Central memory CD4-positive, alpha-beta T cell (primary cell): ENCODE results near the gene SLC16A7.
A peak's percentile ranks its signal among the peaks of the same experiment; 100 is the strongest.
"Not testable (repeated sequence)": the region's sequence is repeated elsewhere in the genome, so short reads cannot be mapped to it uniquely, and the experiment has no call there.

Experiments used
- DNase-seq: peaks from one replicate; pipeline ENCODE4 v3.0.0; 2022

Gene SLC16A7

GRCh38 chr12:59737725-59738463 is 142.1 kb downstream of the SLC16A7 start:
- DNase-seq, result no peak

- DNase-seq, result no peak
These were observed 147.0 kb downstream of the SLC16A7 start for GRCh38 chr12:59742841-59743240.

GRCh38 chr12:59744564-59744963 is 148.7 kb downstream of the SLC16A7 start:
- no peak for DNase-seq

DNA sequence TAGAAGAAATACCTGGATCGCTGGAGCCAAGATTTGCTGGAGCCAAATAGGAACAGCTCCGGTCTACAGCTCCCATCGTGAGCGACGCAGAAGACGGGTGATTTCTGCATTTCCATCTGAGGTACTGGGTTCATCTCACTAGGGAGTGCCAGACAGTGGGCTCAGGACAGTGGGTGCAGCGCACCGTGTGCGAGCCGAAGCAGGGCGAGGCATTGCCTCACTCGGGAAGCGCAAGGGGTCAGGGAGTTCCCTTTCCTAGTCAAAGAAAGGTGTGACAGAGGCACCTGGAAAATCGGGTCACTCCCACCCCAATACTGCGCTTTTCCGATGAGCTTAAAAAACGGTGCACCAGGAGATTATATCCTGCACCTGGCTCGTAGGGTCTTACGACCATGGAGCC is 155.3 kb downstream of the SLC16A7 start:
- not testable (repeated sequence) for DNase-seq

GRCh38 chr12:59761542-59761941 is 165.7 kb downstream of the SLC16A7 start:
- no peak for DNase-seq

GRCh38 chr12:59763835-59764234 is 168.0 kb downstream of the SLC16A7 start:
- DNase-seq, result no peak

DNA sequence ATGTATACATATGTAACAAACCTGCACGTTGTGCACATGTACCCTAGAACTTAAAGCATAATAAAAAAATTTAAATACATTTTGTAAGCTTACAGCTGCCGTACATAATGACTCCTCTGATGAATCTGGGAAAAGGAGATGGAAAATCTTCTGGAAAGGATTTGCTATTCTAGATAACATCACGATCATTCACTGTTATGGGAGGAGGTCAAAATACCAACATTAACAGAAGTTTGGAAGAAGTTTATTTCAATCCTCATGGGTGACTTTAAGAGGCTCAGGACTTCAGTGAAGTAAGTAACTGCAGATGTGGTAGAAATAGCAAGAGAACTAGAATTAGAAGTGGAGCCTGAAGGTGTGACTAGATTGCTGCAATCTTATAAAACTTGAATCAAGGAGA is 172.2 kb downstream of the SLC16A7 start:
- DNase-seq, result no peak

- no peak for DNase-seq
These were observed 184.8 kb downstream of the SLC16A7 start for GRCh38 chr12:59780605-59781135.

DNA sequence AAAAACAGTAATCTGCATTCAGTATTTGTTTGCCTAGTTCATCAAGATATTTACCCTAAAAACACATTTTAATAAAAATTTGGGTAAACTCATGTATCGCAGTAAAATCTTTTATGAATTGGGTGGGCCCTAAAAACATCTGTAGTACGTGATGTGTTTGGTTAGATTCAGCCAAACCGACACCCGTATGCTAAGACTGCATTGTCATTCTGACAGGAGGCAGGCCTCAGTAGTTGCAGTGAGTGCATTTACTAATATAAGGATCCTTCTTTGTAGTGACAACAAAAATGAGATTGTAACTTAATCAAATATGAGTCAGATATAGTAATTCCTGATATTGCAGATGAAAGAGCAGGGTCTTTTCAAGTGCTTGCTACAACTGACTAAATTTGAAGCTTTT is 191.8 kb downstream of the SLC16A7 start:
- DNase-seq, result no peak

GRCh38 chr12:59792647-59793046 is 196.8 kb downstream of the SLC16A7 start:
- DNase-seq, result no peak

GRCh38 chr12:59803735-59804134 is 207.9 kb downstream of the SLC16A7 start:
- DNase-seq, result no peak

DNA sequence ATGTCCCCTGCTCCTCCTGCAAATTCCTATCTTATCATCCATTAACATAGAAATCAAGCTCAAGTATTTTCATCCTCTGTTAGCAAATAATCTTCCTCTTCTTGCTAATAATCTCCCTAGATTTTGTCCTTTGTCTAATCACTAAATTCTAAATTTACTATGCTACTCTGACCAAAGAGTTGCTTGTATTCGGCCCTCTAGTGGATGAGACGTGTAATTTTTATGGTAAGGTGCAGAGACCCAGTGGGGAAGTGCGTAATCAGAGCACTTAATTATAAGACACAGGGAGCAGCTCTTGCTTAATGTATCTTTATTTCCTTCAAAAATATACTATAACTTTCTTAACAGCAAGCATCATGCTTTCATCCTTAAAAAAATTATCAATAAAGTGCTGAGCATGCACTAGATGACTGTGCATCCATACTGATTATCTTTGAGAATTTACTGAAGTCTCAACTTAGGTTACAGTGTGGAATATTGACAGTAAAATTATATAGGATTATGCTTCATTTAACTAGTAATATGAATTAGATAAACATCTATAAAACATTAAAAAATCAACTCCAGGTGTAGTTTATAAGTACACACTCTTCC is 212.6 kb downstream of the SLC16A7 start:
- DNase-seq, result peak; percentile 27

DNA sequence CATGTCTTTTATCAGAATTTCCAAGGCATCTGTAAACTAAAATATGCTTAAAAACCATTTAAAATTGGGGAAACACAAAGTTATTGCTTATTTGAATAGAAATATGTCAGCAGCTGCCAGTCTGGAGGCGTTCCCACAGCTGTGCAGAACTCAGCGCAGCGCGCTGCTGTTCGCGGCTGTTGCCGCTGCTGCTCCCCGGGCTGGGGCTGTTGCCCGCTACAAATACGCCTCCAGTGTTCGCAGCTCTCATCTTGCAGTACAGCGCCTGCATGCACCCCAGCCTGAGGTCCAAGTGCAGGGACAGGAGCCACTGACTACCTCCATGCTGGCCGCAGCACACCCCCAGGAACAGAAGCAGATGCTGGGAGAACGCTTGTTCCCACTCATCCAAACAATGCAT is 216.2 kb downstream of the SLC16A7 start:
- no peak for DNase-seq

GRCh38 chr12:59812716-59813115 is 216.9 kb downstream of the SLC16A7 start:
- DNase-seq, result no peak

DNA sequence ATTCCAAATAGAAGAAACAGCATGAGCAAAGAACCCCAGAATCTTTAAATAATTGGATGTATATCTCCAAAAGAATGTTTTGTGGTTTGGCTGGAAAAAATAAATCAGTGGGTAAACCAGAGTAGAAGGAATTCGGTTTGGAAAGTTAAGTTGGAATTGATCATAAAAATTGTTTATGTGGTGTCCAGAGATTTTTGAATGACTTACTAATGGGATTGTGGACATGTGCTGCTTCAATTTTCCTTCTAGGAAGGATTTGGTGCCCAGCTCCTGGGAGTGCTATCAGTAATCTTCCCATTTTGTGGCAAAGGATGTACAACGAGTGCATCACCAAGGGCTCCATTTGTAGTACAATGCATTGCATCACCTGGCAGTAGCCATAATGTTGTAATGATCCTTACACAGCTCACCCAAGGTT is 224.8 kb downstream of the SLC16A7 start:
- no peak for DNase-seq

DNA sequence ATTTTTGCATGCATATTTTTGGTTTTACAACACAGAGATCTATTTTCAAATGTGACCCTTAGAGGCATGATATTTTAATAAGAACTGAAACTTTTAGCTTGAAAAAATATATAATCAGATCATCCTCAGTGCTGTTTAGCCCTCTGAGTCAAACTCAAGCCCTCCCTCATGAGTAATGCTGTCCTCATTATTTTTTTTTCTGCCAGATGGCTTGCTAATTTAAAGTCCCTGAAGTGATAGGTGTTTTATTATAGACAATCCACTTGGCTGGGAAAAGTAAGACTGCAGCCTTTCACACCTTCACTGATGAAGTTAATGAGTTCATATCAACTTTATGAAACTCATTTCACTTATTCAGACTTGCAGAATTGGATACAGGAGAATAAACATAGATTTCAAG is 227.7 kb downstream of the SLC16A7 start:
- no peak for DNase-seq

DNA sequence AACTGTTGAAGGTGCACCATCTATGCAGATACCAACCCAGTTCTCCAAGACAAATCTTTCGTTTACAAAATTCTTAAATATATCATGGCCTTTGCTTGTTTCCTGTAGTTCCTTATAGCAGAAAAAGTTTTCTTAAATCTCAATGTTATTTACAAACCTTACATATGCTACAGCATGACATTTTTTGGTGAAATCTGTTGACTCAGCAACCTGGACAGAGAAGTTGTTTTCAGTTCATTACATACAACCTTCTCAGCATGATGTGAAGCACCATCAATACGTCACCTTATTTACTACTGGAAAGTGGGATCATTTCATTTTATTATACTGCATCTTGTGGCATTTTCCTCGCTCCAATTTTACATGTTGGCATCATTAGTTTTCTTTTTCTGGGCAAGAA is 231.9 kb downstream of the SLC16A7 start:
- DNase-seq, result no peak

DNA sequence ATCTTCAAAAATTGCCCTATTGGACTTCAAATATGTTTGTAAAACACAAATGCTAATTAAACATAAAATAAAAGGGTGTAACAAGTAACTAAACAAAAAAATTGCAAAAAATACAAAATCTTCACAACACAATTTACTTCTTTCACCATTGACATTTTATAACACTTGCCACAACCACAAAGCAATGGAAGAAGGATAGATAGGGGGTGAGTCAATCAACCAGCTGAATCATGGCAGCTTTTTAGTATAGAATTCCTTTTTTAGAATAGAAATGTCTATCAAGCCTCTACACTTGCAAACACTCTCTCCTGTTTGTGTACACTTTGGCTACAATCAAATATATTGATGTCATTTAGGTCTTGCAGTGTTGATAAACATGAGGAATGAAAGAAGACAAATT is 232.7 kb downstream of the SLC16A7 start:
- DNase-seq, result no peak

DNA sequence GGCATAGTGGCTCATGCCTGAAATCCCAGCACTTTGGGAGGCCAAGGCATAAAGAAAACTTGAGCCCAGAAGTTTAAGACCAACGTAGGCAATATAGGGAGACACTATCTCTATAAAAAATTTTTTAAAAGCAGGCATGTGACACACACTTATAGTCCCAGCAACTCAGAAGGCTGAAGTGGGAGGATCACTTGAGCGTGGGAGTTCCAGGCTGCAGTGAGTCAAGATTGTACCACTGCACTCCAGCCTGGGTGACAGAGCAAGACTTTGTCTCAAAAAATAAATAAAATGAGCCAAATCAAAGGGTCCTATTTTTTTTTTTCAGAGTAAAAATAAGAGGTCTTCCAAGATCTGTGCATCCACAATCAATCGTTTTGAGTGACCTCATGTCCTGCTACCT is 237.6 kb downstream of the SLC16A7 start:
- no peak for DNase-seq

DNA sequence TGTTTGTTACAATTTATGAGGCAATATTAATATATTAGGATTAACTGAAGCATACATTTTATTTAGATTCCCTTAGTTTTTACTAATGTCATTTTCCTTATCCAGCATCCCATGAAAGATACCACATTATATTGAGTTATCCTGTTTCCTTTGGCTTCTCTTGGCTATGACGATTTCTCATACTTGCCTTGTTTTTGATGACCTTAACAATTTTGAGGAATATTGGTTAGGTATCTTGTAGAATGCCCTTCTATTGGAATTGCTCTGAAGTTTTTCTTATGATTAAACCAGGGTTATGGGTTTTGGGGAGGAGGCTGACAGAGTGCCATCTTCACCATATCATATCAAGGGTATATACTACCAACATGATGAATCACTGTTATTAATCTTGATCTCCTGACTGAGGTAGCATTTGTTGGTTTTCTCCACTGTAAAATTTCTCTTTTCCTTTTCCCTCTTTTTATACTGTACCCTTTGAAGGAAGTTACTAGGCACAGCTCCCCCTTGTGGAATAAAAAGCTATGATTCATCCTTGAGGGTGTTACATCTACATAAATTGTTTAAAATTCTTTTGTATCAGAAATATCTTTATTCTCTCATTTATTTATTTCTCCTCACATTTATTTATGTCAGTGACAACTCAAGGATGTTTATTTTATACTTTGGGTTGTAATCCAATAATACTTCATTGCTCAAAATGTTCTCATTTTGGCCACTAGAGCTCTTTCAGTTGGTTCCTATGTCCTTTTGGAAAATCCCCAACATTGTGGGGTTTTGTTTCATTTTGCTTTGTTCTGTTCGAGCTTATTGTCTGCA is 239.0 kb downstream of the SLC16A7 start:
- no peak for DNase-seq
